Measurements from ENCODE around the gene SYNPO.

GRCh38 chr5:150637245-150638052 is 3.0 kb upstream of the SYNPO start:
- no peak for TF ChIP-seq CTCF (conservative IDR thresholded peaks at IDR 0.05)
- TF ChIP-seq ZFX (IDR thresholded peaks at IDR 0.05) = no peak
